ENCODE data around the gene SH2D1A. TPM values are rescaled to one million over a fixed set of nuclear protein-coding genes. Genes with fewer than 3 reads are reported as not detected.

Gene SH2D1A
- total RNA-seq, 2 experiments from 2014 or later = 26.8 to 32.5 TPM

DNA sequence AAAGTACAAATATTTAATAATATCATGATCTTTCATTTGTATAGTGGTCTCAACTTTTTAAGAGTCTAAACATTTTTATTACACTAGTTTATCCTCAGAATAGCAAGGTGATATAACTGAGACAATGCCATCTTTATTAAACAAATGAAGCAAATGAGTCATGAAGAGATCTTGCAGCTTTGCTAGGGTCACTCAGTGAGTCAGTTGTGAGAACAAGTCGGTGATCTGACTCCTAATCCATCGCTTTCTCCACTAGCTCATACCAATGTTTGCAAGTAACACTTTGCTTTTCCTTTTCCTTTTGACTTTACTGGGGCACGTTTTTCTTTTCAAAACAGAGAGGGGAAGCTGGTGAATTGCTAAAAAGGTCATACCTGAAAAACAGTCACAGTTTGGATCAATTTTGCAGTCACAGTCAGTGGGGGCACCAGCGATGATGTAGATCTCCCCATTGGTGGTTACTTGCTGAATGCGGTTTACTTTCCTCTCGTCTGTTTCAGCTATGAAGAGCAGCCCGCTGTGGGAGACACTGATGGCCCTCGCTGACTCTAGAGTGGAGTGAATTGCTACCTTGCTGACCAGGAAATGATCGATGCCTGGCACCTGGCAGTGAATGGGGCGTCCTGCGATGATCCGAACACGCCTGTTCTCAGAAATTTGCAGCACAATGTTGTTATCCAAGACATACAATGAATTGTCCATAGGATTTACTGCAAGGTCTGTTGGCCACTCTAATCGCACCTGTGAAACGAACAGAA lies 75.7 kb downstream of the SH2D1A start:
- Mint-ChIP-seq H3K27ac (no peak overlapping the region), H3K4me1 (no peaks in the 10 kb centered on the region), H3K36me3 (ENCODE audit: low read depth) (peaks cover 11% of the 10 kb centered on the region), H3K9me3 (ENCODE audit: low read depth) (no peaks in the 10 kb centered on the region), H3K4me3 (no peak overlapping the region), H3K27me3 (no peaks in the 10 kb centered on the region)
- CTCF ChIA-PET = no interaction called here
- POLR2A ChIA-PET = no interaction called here
- ATAC-seq (no peak), DNase-seq (no peak)
- intact Hi-C loops (cut with DNase I, micrococcal nuclease) = no loop called here

Other genes with a start within 250 kb of the SH2D1A start
- gene TEX13D, start 13.9 kb upstream of the SH2D1A start, total RNA-seq = not detected

All from activated CD4-positive, alpha-beta T cell treated with anti-CD3 and anti-CD28 coated beads for 36 hours (primary cell).